Activated T-cell treated with anti-CD3 and anti-CD28 coated beads, Interleukin-2, amount 50 U/mL, for 4 hours (primary cell): ENCODE results near the gene ADGRG2. TPM values are rescaled to one million over a fixed set of nuclear protein-coding genes. Genes with fewer than 3 reads are reported as not detected.
"Not testable (repeated sequence)": the region's sequence is repeated elsewhere in the genome, so short reads cannot be mapped to it uniquely, and the experiment has no call there.

Source experiments
- ATAC-seq, 2 donors: fragments of 200-7000 bp; cut with Tn5 transposase; one replicate each; pipeline ENCODE4 v1.10.0; 2021
- DNase-seq: peaks from one replicate; pipeline ENCODE4 v3.0.0-alpha.2; 2020
- H3K27me3 Mint-ChIP-seq: one replicate; pipeline ENCODE4 v1.8.0; 2021; ENCODE audit warnings: low read depth, mixed read lengths
- H3K36me3 Mint-ChIP-seq: one replicate; pipeline ENCODE4 v1.8.0; 2022; ENCODE audit warnings: mixed read lengths; ENCODE audit not compliant: insufficient read depth
- H3K4me1 Mint-ChIP-seq: one replicate; pipeline ENCODE4 v1.8.0; 2021; ENCODE audit warnings: low read depth, mixed read lengths
- H3K4me3 Mint-ChIP-seq: one replicate; pipeline ENCODE4 v1.8.0; 2021; ENCODE audit warnings: mild to moderate bottlenecking, moderate library complexity, mixed read lengths
- H3K9me3 Mint-ChIP-seq: one replicate; pipeline ENCODE4 v1.8.0; 2021; ENCODE audit warnings: mixed read lengths
- total RNA-seq, 3 donors: library from RNA; stranded (reverse); gene quantifications; one replicate each; pipeline ENCODE4 v1.2.1, GENCODE V29; 2021

Gene ADGRG2
- total RNA-seq, 3 donors from 2014 or later: not detected

DNA sequence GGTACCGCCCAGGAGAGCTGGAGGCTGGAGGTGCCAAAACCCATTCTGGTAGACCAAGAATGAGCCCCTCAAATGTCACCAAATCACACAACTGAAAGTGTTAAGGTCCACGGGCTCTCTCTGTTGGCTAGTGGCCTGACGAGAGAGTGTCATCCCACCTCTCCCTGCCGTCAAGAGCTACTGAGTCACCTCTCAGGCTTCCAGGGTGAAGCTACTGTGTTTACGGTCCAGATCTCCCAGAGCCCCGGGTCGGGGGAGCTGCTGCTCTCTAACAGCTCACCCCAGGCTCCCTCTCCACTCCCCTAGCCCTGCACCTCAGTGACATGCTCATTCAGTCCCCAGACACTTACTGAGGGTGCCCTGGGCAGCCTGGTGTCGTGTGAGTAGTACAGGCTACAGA is 59.2 kb downstream of the ADGRG2 start:
- no peaks in the 10 kb centered on the region for H3K9me3 Mint-ChIP-seq
- H3K4me3 Mint-ChIP-seq: no peak overlapping the region
- H3K4me1 Mint-ChIP-seq: no peaks in the 10 kb centered on the region
- ATAC-seq (no peak), DNase-seq (no peak)
- no peaks in the 10 kb centered on the region for H3K36me3 Mint-ChIP-seq
- H3K27me3 Mint-ChIP-seq: no peaks in the 10 kb centered on the region

DNA sequence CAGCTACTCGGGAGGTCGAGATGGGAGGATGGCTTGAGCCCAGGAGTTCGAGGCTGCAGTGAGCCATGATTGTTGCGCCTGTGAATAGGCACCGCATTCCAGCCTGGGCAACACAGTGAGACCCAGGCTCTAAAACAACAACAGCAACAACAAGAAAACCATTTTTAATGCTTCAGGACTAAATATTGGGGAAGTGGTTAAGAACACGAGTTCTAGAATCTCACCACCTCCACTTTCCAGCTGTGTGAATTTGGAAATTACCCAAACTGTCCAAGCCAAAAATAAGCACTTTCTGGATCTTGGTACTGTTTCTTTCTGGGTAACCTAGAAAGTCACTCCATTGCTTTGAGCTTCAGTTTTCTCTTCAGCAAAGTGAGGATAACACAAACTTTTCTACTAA is 63.2 kb downstream of the ADGRG2 start:
- Mint-ChIP-seq H3K27me3 (no peaks in the 10 kb centered on the region), H3K36me3 (no peaks in the 10 kb centered on the region), H3K4me1 (no peaks in the 10 kb centered on the region), H3K9me3 (no peaks in the 10 kb centered on the region), H3K4me3 (no peak overlapping the region)
- no peak for ATAC-seq
- DNase-seq: no peak

DNA sequence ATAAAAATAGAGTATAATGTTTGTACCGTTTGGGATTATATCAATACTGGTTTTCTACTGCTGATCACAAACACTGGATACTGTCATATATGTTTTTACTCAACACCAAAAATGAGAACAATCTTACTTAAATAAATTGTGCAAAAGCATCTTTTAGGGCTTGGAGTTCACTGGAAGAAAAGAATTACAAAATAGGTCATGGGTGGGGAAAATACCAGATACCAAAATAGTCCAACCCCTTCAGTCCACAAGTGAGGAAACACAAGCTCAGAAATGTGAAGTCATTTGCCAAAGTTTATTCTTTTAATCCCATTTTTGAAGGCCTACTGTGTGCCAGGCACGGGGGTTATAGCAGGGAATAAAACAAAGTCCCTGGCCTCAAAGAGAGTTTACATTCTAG is 64.4 kb downstream of the ADGRG2 start:
- Mint-ChIP-seq H3K36me3 (no peaks in the 10 kb centered on the region), H3K27me3 (no peaks in the 10 kb centered on the region), H3K4me1 (no peaks in the 10 kb centered on the region), H3K9me3 (no peaks in the 10 kb centered on the region), H3K4me3 (no peak overlapping the region)
- DNase-seq (no peak), ATAC-seq (no peak)

DNA sequence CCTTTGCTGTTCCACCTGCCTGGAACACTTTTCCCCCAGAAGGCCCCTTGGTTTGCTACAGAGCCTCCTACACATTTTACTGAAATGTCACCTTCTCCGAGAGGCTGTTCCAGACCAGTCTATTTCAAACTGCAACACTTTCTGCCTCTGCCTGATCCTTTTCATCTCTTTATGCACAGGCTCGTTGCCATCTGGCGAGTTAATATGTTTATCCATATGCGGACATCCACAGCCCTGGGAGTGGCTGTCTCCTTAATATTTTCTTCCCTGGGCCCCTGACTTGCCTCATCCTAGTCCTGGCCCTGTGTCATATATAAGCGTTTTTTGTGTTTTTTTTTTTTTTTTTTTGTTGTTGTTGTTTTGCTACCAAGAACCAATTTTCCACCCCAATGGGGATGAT is 73.2 kb downstream of the ADGRG2 start:
- ATAC-seq: no peak
- H3K27me3 Mint-ChIP-seq: no peaks in the 10 kb centered on the region
- H3K4me3 Mint-ChIP-seq: no peak overlapping the region
- H3K36me3 Mint-ChIP-seq: no peaks in the 10 kb centered on the region
- no peaks in the 10 kb centered on the region for H3K4me1 Mint-ChIP-seq
- no peak for DNase-seq
- no peaks in the 10 kb centered on the region for H3K9me3 Mint-ChIP-seq

DNA sequence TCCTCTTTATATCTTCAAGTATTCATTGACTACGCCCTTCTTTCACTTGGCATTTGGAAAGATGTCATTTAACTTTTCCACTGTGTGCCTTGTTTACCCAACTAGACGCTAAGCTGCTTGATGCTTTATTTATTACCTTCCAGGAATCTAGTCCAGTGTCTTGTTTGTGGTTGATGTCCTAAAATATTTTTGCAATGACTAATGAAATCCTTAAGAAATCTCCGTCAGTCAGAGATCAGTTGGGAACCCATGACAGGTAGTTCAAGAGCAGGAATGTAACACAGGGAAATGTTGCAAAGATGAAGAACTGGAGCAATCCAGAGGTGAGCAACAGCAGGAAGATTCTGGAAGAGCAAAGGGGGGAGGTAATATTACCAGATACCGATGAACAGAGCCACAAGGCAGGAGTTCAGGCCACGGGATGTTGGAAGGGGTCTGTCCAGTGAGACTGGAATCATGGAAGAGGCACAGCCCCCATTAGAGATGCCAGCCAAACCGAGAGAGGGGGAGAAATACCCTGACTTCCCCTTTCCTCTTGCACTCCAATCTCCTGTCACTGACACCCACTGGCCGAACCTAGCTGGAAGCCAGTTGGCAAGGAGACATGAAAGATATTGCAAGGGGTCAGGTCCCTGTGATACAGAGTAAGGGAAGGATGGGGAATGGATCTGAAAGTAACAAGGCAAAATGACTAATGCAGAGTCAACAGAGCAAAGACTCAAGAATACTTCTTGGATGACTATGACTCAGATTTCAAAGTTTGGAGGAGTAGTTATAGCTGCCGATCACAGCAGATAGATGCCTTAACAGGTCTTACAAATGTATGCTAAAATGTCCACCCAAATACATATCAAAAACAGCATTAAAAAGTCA is 75.7 kb downstream of the ADGRG2 start:
- H3K4me3 Mint-ChIP-seq: no peak overlapping the region
- ATAC-seq: no peak
- no peaks in the 10 kb centered on the region for H3K36me3 Mint-ChIP-seq
- H3K4me1 Mint-ChIP-seq: no peaks in the 10 kb centered on the region
- no peaks in the 10 kb centered on the region for H3K27me3 Mint-ChIP-seq
- no peaks in the 10 kb centered on the region for H3K9me3 Mint-ChIP-seq
- no peak for DNase-seq

DNA sequence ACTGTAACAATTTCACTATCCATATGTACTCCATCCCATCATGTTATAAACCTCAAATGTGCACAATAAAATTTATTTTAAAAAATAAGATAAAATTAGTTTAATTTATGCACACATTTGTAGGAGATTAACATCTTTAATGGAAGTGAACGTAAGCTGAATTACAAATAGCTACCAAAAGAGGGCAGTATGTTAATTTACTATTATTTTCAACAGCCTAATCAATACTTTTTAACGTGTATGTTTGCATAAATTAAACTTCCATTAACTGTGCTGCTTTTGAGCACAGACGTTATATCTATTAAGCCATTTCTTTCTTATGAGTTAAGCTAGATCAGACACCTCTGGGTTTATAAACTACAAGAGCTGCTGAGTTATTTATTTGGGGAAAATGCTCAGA is 81.9 kb downstream of the ADGRG2 start:
- Mint-ChIP-seq H3K4me1 (no peaks in the 10 kb centered on the region), H3K36me3 (no peaks in the 10 kb centered on the region), H3K4me3 (no peak overlapping the region), H3K9me3 (no peaks in the 10 kb centered on the region), H3K27me3 (no peaks in the 10 kb centered on the region)
- DNase-seq: no peak
- no peak for ATAC-seq

DNA sequence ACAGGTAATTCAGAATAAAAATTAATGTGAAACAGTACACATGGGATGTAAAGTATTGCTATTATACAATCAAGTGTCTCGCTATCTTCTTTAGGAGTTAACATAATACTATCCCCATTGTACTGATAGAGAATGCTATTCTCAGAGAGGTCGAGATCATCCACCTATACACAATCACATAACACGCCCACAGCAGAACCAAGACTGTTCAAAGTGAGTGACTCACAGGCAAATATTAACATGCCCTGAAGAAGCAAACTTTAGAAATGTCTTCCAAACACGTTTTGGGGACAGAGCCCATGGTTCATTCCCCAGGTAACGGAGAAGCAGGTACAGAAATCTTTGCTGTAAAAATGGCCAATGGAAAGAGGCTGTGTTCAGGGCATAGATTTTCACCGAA is 88.2 kb downstream of the ADGRG2 start:
- no peaks in the 10 kb centered on the region for H3K9me3 Mint-ChIP-seq
- DNase-seq (no peak), ATAC-seq (no peak)
- H3K36me3 Mint-ChIP-seq: no peaks in the 10 kb centered on the region
- no peak overlapping the region for H3K4me3 Mint-ChIP-seq
- H3K27me3 Mint-ChIP-seq: no peaks in the 10 kb centered on the region
- H3K4me1 Mint-ChIP-seq: no peaks in the 10 kb centered on the region

DNA sequence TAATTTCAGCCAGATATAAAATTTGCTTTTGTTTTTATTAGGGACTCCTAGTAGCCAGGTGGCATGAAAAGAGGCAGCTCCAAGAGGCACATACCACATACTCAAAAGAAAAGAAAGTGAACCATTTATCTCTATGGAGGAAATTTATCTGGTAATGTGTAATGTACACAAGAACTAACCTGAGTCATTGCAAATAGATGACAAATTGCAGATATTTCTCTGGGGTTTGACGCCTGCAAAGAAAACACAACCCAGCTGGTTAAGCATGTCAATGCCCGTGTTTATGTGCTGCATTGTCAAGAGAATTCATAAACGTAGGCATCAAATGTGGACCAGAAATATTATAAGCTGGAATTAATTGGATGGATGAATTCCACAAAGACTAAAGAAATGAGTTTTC is 91.5 kb downstream of the ADGRG2 start:
- ATAC-seq: no peak
- Mint-ChIP-seq H3K36me3 (no peaks in the 10 kb centered on the region), H3K4me1 (no peaks in the 10 kb centered on the region), H3K27me3 (no peaks in the 10 kb centered on the region), H3K4me3 (no peak overlapping the region), H3K9me3 (no peaks in the 10 kb centered on the region)
- DNase-seq: no peak

DNA sequence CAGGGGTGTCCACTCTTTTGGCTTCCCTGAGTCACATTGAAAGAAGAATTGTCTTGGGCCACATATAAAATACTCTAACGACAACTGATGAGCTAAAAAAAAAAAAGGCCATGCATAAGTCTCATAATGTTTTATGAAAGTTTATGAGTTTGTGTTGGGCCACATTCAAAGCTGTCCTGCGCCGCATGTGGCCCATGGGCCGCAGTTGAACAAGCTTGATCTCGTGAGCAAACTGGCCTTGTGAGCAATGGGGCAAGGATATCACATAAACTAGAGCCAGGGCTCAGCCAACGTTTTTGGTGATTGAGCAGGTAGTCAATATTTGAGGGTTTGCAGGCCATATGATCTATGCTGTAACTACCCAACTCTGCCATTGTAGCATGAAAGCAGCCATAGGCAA is 93.7 kb downstream of the ADGRG2 start:
- Mint-ChIP-seq H3K4me3 (no peak overlapping the region), H3K36me3 (no peaks in the 10 kb centered on the region), H3K9me3 (no peaks in the 10 kb centered on the region), H3K4me1 (no peaks in the 10 kb centered on the region), H3K27me3 (no peaks in the 10 kb centered on the region)
- ATAC-seq (no peak), DNase-seq (no peak)

DNA sequence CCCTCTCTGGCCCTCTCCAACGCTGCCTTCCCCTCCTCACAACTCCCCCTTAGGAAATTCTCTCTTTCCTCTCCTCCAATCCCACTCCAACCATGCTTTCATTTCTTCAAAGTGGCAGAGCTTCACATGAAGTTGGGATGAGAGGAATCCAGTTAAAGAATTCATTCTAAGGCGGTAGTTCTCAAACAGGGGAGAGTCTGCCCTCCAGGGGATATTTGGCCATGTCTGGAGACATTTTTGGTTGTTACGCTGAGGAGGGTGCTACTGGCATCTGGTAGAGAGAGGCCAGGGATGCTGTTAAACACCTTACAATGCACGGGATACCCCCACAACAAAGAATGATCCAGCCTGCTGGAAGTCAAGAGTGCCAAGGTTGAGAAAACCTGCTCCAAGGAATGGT is 97.9 kb downstream of the ADGRG2 start:
- Mint-ChIP-seq H3K4me1 (no peaks in the 10 kb centered on the region), H3K9me3 (no peaks in the 10 kb centered on the region), H3K4me3 (no peak overlapping the region), H3K36me3 (no peaks in the 10 kb centered on the region), H3K27me3 (no peaks in the 10 kb centered on the region)
- DNase-seq (no peak), ATAC-seq (no peak)

DNA sequence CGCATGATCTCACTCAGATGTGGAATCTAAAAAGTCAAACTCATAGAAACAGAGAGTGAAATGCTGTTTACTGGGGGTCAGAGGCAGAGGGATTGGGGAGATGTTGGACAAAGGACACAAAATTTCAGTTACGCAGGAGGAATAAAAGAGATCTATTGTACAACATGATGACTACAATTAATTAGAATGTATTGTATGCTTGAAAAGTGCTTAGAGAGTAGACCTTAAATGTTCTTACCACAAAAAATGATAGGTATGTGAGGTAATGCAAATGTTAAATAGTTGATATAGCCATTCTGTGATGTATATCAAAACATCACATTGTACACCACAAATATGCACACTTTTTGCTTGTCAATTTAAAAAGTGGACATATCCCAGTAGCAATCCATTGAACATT is 102.3 kb downstream of the ADGRG2 start:
- Mint-ChIP-seq H3K9me3 (no peaks in the 10 kb centered on the region), H3K4me3 (no peak overlapping the region)
- ATAC-seq: no peak

DNA sequence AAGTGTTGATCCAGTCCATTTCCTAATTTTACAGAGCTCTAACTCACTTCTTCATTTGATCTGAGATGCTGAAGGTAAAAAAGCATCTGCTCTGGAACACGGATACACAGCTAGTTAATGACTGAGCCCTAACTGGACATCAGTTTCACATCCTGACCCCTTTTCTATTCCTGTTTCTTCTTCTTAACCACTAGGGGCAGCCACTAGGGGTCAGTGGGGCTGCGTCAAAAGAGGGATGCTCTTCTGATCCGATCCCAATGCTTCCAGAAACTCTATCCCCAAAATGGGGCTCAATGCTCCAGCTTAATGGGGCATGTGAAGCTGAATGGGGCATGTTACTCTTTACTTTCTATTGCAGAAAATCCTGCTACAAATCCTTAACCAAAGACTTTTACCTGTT is 105.0 kb downstream of the ADGRG2 start:
- DNase-seq (no peak), ATAC-seq (no peak)
- Mint-ChIP-seq H3K4me1 (no peaks in the 10 kb centered on the region), H3K4me3 (no peak overlapping the region), H3K27me3 (no peaks in the 10 kb centered on the region), H3K9me3 (no peaks in the 10 kb centered on the region), H3K36me3 (no peaks in the 10 kb centered on the region)

More for the DNA sequence above, 102.3 kb downstream of the ADGRG2 start:
- no peak for DNase-seq
- no peaks in the 10 kb centered on the region for H3K4me1 Mint-ChIP-seq
- H3K36me3 Mint-ChIP-seq: no peaks in the 10 kb centered on the region
- no peaks in the 10 kb centered on the region for H3K27me3 Mint-ChIP-seq

DNA sequence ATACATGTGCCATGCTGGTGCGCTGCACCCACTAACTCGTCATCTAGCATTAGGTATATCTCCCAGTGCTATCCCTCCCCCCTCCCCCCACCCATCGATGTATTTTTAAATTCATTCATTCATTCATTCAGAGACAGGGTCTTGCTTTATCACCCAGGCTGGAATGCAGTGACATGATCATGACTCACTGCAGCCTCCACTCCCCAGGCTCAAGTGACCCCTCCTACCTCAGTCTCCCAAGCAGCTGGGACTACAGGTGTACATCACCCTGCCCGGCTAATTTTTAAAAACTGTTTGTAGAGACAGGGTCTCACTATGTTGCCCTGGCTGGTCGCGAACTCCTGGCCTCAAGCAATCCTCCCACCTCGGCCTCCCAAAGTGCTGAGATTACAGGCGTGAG is 105.7 kb downstream of the ADGRG2 start:
- not testable (repeated sequence) for ATAC-seq

DNA sequence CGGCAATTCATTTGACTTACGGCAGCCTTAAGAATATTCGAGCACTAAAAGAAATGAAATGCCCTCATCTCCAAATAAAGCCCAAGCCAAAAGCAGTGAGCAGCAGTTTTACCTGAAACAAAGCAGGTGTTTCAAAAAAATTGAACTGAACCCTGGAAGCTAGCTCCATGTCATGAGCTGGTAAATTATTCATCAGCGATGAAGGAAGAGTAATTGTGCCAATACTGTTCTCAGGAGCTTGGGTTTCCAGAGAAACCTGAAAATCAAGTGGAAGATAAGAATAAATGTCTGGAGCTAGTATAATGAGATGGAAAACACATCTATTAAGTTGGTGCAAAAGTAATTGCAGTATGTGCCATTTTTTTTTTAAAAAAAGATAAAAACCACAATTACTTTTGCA is 114.4 kb downstream of the ADGRG2 start:
- Mint-ChIP-seq H3K4me1 (no peaks in the 10 kb centered on the region), H3K4me3 (no peak overlapping the region), H3K27me3 (no peaks in the 10 kb centered on the region), H3K36me3 (no peaks in the 10 kb centered on the region), H3K9me3 (no peaks in the 10 kb centered on the region)
- DNase-seq (no peak), ATAC-seq (no peak)

More for the DNA sequence above, 105.7 kb downstream of the ADGRG2 start:
- DNase-seq, H3K36me3 Mint-ChIP-seq, H3K27me3 Mint-ChIP-seq, H3K4me3 Mint-ChIP-seq, H3K4me1 Mint-ChIP-seq, H3K9me3 Mint-ChIP-seq: not testable (repeated sequence)

DNA sequence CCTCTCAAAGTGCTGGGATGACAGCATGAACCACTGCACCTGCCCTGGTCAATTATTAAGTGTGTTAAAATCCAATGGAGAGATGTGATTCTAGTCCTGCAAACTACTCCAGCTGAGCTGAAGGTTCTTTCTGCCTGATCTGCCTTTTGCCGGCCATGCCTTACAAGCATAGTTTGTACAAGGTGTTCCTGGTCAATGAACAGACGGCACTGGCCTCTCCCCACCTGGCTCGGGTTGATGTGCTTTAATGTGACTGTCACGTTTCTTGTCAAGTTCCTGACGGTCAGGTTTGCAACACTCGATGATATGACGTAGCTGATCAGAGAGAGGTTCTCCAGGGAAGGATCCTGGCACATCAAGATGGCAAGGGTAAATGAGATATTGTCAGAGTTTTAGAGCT is 115.3 kb downstream of the ADGRG2 start:
- Mint-ChIP-seq H3K9me3 (no peaks in the 10 kb centered on the region), H3K4me1 (no peaks in the 10 kb centered on the region), H3K36me3 (no peaks in the 10 kb centered on the region), H3K27me3 (no peaks in the 10 kb centered on the region), H3K4me3 (no peak overlapping the region)
- ATAC-seq (no peak), DNase-seq (no peak)
